Psoas muscle (tissue), 8 donors: ENCODE data around the gene LYPD6. TPM values are rescaled to one million over a fixed set of nuclear protein-coding genes. Genes with fewer than 3 reads are reported as not detected.

Experiments used
- ATAC-seq, 4 donors: fragments of 200-7000 bp; cut with Tn5 transposase; one replicate each; pipeline ENCODE4 v1.9.1; 2020; ENCODE audit warnings: moderate library complexity in 3 of 4, mild to moderate bottlenecking in 2 of 4
- DNase-seq, 2 donors: peaks; one replicate each; pipeline ENCODE4 v3.0.0-alpha.2; 2020
- H3K27ac ChIP-seq: fragments of 200-600 bp; one replicate; pipeline ENCODE4 v1.8.0; 2022
- H3K27me3 ChIP-seq, 3 donors: fragments of 200-600 bp in 1 of 3; one replicate each; pipeline versions ENCODE4 v1.6.1 to v1.8.0; 2013 to 2022; ENCODE audit warnings: low read length in 2 of 3, mild to moderate bottlenecking in 2 of 3, moderate library complexity in 1 of 3; ENCODE audit not compliant: insufficient read depth in 3 of 3
- H3K36me3 ChIP-seq, 2 donors: fragments of 200-600 bp in 1 of 2; one replicate each; pipeline versions ENCODE4 v1.6.1 to v1.8.0; 2013 to 2022; ENCODE audit warnings: low read depth in 1 of 2, mild to moderate bottlenecking in 1 of 2, moderate library complexity in 1 of 2; ENCODE audit not compliant: insufficient read depth in 1 of 2
- H3K4me1 ChIP-seq: fragments of 200-600 bp; one replicate; pipeline ENCODE4 v1.8.0; 2022
- H3K4me3 ChIP-seq: fragments of 200-600 bp; one replicate; pipeline ENCODE4 v1.8.0; 2022; ENCODE audit warnings: mild to moderate bottlenecking
- H3K9me3 ChIP-seq: fragments of 200-600 bp; one replicate; pipeline ENCODE4 v1.8.0; 2022
- WGBS, 3 donors: extraction: QIAGEN DNeasy Blood & Tissue Kit; methylation state at CpG; one replicate each; pipeline versions ENCODE4 v1.1.6 to v1.1.7; 2013; 5-methylcytosine and 5-hydroxymethylcytosine counted together
- intact Hi-C, 2 donors: fragments of 100-400 bp; cut with DNase I; formaldehyde crosslinking; loops; one replicate each; pipeline versions ENCODE4 v1.11.0 to v1.14.2; 2022
- polyA plus RNA-seq, 3 donors: library from polyadenylated mRNA; stranded (reverse); fragments of 200-250 nt; gene quantifications; one replicate each; pipeline ENCODE4 v1.2.3, GENCODE V29; 2013
- total RNA-seq, 4 donors: library from RNA; stranded (reverse); fragmentation: NEBNext Ultra II Directional in 2 of 4; extraction: Animal tissue kit (Norgen Biotek cat#: 25700) in 2 of 4; gene quantifications; one replicate each; pipeline versions ENCODE4 v1.2.1 to v1.2.4, GENCODE V29; 2021 to 2023
- TF ChIP-seq, protein P1 (sequence below): fragments of 200-600 bp; IDR thresholded peaks from one replicate; pipeline ENCODE4 v1.8.0; 2022; ENCODE audit warnings: antibody characterized with exemption
- donor health status: healthy with polysubstance abuse.
- donor health status: DM: no; HTN: no; CAD: no; lungs with moderate emphysema.
- donor health status: Bipolar disorder and iron deficiency.
- donor health status: healthy.
- donor health status: DM: yes; HTN: yes; CAD: no.
- donor health status: DM: no; HTN: no; CAD: no.
- donor health status: DM: no; HTN: no; CAD: no.
- donor health status: DM: yes; HTN: yes; CAD: no.

Gene LYPD6
- total and polyA plus RNA-seq, 7 donors = 0.04 to 0.11 (median 0.05) TPM; not detected in 2

DNA sequence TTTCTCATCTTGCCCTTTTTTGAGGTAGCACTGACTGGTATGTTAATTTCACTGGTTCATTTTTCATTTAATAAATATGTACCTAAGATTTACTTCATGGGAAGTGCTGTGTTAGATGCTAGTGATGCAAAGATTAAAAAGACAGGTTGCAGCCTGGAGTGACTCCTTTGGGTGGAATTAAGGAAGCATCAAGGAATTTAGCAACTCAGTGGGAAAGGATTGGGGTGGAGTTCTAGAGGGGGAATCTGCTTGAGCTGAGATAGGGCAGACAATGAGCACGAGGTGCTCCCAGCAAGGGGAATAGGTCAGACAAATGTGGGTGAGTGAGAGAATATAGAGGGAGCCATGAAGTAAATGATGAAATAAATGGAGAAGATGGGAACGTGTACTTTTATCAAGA lies 57.0 kb downstream of the LYPD6 start:
- no peaks in the 10 kb centered on the region for H3K4me1 ChIP-seq
- TF ChIP-seq, protein P1, sequence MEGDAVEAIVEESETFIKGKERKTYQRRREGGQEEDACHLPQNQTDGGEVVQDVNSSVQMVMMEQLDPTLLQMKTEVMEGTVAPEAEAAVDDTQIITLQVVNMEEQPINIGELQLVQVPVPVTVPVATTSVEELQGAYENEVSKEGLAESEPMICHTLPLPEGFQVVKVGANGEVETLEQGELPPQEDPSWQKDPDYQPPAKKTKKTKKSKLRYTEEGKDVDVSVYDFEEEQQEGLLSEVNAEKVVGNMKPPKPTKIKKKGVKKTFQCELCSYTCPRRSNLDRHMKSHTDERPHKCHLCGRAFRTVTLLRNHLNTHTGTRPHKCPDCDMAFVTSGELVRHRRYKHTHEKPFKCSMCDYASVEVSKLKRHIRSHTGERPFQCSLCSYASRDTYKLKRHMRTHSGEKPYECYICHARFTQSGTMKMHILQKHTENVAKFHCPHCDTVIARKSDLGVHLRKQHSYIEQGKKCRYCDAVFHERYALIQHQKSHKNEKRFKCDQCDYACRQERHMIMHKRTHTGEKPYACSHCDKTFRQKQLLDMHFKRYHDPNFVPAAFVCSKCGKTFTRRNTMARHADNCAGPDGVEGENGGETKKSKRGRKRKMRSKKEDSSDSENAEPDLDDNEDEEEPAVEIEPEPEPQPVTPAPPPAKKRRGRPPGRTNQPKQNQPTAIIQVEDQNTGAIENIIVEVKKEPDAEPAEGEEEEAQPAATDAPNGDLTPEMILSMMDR = no peak
- no peaks in the 10 kb centered on the region for H3K27me3 ChIP-seq
- H3K9me3 ChIP-seq = no peaks in the 10 kb centered on the region
- no peak overlapping the region for H3K27ac ChIP-seq
- no peak overlapping the region for H3K4me3 ChIP-seq
- no peak for DNase-seq
- intact Hi-C loops = no loop called here
- 62 to 71% (median 65%) methylated on average over 2 of the region's 2 CpGs for WGBS, 3 donors
- no peak for ATAC-seq
- H3K36me3 ChIP-seq = no peaks in the 10 kb centered on the region

DNA sequence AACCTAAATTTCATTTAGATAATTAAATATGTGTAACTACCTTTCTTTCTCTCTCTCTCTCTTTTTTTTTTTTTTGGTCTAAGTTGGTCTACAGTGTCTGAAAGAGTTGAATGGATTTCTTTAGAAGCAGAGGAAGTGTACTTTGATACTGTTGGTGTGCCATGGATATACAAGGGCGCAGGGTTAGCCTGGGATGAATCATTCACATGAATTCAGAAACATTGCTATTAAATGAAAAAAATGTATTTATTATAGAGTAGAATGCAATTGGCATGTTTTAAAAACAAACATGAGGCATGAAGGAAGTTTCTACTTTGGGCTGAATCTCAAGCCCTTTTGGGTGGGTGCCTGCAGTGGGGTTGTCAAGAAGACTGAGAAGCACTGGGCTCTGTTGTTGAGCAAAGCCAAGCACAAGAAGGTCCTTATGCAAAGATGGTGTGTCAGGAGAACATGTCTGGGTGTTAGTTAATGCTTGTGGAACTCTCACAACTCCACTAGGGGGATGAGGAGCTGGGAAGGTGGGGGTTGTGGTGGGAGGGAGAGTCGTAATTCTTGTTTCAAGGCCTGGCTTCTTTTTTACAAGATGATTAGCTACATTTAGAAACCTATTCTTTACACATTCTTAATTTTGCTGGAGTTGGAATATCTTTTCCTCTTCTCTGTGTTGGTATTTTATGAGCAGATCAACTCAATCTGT lies 57.9 kb downstream of the LYPD6 start:
- Histone ChIP-seq H3K36me3 (no peaks in the 10 kb centered on the region), H3K27ac (no peak overlapping the region), H3K27me3 (no peaks in the 10 kb centered on the region), H3K4me1 (no peaks in the 10 kb centered on the region), H3K9me3 (no peaks in the 10 kb centered on the region), H3K4me3 (no peak overlapping the region)
- DNase-seq = no peak
- no peak for ATAC-seq
- intact Hi-C loops = no loop called here
- TF ChIP-seq, protein P1 = no peak
- 62 to 76% (median 70%) methylated on average over 2 of the region's 2 CpGs for WGBS, 3 donors

DNA sequence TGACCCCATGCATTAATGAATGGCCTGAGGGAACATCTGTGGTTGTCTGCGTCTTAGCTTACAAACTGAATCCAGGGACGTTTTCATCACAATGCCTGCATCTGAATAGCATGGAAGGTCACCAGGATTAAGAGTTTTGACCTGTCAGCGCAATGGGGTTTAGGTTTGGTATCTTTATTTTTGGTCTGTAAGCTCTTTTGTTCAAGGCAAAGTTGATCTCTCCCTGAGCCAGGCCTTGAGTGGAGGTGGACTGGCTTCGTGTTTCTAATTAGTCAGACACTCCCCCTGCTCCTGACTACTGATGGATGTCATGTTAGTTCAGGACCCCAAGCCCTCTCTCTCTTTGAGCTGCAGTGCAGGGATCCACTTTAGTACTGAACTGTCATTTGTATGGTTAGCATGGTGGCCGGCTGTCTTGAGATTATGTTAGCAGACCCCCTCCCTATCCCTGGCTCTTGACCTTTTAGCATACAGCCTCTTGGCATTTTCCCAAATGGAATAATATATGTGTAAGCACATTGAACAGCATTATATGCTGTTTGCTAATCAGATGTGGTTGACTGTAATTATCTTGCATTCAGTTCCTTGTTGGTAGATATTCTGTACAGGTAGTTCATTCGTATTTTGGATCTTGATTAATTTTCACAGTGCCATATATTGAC lies 59.2 kb downstream of the LYPD6 start:
- Histone ChIP-seq H3K4me1 (no peaks in the 10 kb centered on the region), H3K27ac (no peak overlapping the region), H3K27me3 (no peaks in the 10 kb centered on the region), H3K36me3 (no peaks in the 10 kb centered on the region), H3K9me3 (no peaks in the 10 kb centered on the region), H3K4me3 (no peak overlapping the region)
- ATAC-seq (no peak), DNase-seq (no peak)
- WGBS, 3 donors = 68 to 72% (median 68%) methylated on average over 6 of the region's 6 CpGs
- intact Hi-C loops = no loop called here
- TF ChIP-seq, protein P1 = no peak

DNA sequence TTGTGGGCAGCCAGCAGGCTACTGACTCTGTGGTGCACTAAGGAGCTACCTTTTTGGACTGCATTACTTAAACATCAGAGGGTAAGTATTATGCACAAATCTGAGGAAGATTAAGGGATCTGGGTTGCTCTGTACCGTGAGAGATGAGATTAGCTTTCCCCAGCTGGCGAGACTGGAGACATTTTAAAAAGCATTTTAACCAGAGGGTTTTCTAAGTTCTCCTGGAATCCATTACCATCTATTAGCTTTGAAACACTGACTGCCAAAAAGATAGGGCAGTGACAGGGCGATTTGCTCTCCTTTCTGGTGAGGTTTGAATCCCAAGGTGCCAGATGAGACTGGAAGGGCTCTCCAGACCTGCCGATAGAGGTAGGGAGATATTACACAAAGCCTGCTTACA lies 63.2 kb downstream of the LYPD6 start:
- WGBS, 3 donors = 58 to 63% (median 60%) methylated on average over 4 of the region's 4 CpGs
- no peak for DNase-seq

More for the DNA sequence above, 63.2 kb downstream of the LYPD6 start:
- H3K9me3 ChIP-seq = no peaks in the 10 kb centered on the region
- no peaks in the 10 kb centered on the region for H3K4me1 ChIP-seq
- TF ChIP-seq, protein P1 = no peak
- no peak overlapping the region for H3K27ac ChIP-seq
- no peak overlapping the region for H3K4me3 ChIP-seq
- no peak for ATAC-seq
- H3K36me3 ChIP-seq = no peaks in the 10 kb centered on the region
- H3K27me3 ChIP-seq = no peaks in the 10 kb centered on the region
- intact Hi-C loops = no loop called here
